Ureter (tissue), 1 donor: ENCODE data around the gene MRPL18. TPM values are rescaled to one million over a fixed set of nuclear protein-coding genes. Genes with fewer than 3 reads are reported as not detected.
A peak's percentile ranks its signal among the peaks of the same experiment; 100 is the strongest.
"Not testable (repeated sequence)": the region's sequence is repeated elsewhere in the genome, so short reads cannot be mapped to it uniquely, and the experiment has no call there.

Source experiments
- DNase-seq: peaks from one replicate; pipeline ENCODE4 v3.0.0-alpha.2; 2020; ENCODE audit warnings: low spot score
- total RNA-seq: library from RNA; stranded (reverse); gene quantifications from one replicate; pipeline ENCODE4 v1.2.4, GENCODE V29; 2023
- donor health status: DM: yes; HTN: yes; CAD: no.

MRPL18 gene
- total RNA-seq: 69.6 TPM

DNA sequence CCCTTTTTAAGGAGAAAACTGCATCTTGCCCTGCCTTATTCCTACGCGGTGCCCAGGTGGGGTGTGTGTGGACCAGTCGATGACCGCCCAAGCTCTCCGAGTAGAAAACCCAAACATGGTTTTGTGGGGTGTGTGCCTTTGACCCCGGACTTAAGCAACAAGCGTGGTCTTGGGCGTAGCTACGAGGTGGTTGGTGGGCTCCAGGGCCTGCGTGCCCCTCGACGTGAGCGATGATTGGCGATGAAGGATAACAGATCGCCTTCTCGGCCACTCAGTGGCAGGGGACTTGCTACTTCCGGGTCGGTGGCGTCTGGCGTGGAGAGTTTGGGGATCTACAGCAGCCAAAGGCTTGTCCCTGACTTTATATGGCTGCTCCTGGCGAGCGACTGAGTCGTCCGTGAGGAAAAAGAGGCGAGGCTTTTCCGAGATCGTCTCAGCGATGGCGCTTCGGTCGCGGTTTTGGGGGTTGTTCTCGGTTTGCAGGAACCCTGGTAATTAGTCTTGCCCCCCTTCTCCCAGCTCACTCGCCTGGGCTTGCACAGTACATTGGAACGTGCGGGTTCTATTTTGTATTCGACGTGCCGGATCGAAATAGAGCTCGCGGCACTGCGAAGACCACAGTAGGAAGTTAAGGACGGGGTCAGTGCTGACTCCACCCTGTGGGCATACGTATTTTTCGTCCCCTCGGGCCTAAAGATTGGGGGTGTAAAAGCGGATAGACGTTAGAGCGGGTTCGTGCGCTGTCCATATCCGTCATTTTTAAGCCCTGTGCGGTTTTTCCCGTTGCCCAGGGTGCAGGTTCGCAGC is at the start of gene MRPL18:
TSS of gene MRPL18 (plus strand) at position 319 of the 807 bp plus-strand sequence. CDS start at position 440, 121 bp downstream.
- peak; percentile 95 for DNase-seq

DNA sequence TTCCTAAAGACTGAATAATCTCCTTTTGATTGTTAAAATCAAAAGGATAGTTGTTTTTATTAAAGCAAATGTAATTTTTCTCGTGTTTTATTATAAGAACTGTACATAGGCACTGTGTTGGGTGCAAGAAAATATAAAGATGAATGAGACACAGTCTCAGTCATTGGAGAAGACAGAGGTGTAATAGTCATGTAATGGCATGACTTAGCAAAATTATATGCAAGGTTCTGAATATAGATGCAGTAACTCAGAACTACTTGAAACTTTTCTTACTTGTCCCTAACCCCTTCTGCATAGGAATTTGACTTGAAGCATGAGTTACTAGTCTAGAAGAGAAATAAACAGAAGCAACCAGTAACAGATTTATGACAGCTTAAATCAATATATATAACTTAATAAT is 48.1 kb upstream of the MRPL18 start:
- DNase-seq: no peak

DNA sequence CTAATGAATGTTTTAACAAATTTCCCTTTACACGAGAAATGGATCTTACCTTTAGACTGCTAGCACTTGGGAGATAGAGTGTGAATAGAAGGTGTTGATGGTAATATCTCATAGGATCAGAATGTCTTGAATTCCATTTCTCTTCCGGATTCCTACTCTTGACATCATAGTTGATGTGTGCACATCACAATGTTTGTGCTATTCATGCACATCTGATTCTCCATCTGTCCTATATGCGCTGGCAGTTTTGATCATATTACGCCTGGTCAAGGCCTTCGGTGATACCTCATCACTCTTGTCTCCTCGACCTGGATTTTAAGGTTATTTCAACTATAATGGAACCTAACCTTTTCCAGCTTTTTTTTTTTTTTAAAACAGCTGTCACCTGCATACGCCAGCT is 45.2 kb upstream of the MRPL18 start:
- no peak for DNase-seq

DNA sequence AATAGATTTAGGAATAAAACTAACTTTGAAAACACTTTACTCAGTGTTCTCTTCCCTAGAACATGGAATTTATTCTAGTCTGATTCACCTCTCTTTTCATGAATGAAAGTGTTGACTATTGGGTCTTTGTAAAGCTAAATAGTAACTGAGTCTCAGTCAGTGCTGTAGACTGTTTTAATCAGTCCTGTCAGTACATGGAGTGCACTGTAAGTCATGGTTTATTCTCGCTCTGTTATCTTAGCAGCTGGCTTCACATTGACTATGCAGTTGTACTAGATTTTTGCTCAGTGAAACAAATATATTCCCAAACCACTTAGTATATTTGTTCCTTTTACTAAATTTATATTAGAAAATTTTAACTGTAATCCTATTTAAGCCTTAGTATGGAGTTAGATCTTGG is 43.5 kb upstream of the MRPL18 start:
- DNase-seq: no peak

DNA sequence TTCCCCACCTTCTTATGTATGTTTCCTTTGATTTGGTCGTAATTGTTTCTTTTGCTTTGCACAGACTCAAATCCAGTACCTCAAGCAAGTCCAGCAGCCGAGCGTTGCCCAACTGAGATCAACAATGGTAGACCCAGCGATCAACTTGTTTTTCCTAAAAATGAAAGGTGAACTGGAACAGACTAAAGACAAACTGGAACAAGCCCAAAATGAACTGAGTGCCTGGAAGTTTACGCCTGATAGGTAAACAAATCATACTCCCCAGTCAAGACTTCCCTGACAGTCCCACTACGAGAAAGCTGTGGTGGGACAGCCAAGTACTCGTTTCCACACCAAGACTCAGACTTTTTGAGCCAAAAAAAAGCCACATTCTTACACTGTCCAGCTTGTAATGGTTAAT is 42.1 kb upstream of the MRPL18 start:
- not testable (repeated sequence) for DNase-seq

DNA sequence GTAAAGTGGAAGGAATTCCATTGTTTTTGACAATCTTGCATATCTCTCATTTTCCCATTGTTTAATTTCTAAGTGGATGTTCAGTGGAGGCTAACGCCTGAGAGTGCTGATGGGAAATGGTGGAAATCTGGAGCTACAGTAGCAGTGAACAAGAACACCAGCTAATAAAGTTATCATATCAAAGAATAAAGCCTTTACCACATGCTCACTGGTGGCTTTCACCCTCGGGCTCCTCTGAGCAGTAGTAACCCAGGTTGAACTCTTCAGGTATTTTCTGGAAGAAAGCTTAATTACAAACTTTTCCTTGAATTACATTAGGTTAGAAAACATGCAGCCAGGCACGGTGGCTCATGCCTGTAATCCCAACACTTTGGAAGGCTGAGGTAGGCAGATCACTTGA is 38.8 kb upstream of the MRPL18 start:
- DNase-seq: no peak

DNA sequence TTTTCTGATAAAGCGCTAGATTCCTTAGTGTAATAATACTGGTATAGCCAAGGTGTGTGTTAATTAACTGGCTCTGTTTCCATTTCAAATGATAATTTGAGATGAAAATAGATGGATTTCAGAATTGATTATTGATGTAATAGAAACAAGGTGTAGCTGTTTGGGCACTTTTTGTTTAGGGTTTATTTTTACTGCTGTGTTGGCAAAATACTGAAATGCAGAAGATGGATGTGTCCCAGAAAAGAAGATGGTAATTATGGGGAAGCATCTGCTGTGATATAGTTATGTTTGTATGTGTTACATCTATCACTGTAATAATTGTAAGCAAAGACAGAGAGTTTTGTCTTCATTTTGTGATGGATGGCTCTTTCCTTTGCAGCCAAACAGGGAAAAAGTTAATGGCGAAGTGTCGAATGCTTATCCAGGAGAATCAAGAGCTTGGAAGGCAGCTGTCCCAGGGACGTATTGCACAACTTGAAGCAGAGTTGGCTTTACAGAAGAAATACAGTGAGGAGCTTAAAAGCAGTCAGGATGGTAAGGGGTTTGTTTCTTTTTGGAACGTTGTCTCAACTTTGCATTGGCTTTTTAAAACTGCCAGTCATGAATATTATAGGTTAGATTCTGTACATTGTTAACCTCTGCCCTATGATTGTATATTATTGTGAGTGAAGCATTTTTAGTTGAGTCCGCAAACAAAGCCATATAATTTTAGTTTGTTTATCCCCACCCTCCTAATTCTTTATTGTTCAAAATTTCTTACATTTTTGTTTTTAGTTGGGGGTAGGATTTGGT is 37.0 kb upstream of the MRPL18 start:
- no peak for DNase-seq

DNA sequence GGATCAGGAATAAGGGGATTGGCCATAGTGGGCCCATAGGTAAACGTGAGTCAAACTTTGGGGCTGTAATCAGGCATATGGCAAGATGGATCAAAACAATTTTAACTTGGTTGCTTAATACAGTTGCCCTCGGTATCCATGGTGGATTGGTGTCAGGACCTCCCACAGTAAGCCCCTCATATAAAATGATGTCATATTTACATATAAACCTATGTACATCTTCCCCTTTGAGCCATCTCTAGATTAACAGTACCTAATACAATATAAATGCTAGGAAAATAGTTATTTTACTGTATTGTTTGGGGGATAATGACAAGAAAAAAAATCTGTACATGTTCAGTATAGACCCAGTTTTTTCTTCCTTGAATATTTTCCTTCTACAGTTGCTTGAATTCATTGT is 35.9 kb upstream of the MRPL18 start:
- DNase-seq: no peak

DNA sequence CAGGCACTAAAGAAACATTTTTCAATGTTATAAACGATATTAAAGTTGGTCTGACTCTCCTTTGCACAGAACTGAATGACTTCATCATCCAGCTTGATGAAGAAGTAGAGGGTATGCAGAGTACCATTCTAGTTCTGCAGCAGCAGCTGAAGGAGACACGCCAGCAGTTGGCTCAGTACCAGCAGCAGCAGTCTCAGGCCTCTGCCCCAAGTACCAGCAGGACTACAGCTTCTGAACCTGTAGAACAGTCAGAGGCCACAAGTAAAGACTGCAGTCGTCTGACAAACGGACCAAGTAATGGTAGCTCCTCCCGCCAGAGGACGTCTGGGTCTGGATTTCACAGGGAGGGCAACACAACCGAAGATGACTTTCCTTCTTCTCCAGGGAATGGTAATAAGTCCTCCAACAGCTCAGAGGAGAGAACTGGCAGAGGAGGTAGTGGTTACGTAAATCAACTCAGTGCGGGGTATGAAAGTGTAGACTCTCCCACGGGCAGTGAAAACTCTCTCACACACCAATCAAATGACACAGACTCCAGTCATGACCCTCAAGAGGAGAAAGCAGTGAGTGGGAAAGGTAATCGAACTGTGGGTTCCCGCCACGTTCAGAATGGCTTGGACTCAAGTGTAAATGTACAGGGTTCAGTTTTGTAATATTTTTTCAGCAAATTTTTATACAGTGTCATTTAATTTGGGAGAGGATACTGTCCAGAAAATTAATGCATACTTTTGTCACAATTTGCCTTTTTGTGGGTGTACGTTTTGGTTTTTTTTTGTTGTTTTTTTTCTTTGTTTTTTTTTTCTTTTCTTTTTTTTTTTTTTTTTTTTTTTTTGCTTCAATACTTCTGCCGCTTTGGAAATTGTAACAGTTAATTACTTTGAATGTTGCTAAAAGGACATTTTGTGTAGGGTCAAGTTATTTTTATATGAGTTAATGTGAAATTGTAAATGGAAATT is 35.0 kb upstream of the MRPL18 start:
- no peak for DNase-seq

DNA sequence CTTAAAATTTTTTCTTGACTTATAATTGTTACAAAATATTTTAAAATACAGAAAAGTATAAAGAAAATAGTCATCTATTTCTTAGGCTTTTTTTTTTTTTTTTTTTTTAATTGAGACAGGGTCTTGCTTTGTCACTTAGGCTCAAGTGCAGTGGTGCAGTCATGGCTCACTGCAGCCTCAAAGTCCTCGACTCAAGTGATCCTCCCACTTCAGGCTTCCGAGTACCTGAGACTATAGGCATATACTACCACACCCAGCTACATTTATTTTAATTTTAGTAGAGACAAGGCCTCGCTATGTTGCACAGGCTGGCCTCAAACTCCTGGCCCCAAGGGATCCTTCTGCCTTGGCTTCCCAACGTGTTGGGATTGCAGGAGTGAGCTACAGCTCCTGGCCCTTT is 33.8 kb upstream of the MRPL18 start:
- DNase-seq: no peak

DNA sequence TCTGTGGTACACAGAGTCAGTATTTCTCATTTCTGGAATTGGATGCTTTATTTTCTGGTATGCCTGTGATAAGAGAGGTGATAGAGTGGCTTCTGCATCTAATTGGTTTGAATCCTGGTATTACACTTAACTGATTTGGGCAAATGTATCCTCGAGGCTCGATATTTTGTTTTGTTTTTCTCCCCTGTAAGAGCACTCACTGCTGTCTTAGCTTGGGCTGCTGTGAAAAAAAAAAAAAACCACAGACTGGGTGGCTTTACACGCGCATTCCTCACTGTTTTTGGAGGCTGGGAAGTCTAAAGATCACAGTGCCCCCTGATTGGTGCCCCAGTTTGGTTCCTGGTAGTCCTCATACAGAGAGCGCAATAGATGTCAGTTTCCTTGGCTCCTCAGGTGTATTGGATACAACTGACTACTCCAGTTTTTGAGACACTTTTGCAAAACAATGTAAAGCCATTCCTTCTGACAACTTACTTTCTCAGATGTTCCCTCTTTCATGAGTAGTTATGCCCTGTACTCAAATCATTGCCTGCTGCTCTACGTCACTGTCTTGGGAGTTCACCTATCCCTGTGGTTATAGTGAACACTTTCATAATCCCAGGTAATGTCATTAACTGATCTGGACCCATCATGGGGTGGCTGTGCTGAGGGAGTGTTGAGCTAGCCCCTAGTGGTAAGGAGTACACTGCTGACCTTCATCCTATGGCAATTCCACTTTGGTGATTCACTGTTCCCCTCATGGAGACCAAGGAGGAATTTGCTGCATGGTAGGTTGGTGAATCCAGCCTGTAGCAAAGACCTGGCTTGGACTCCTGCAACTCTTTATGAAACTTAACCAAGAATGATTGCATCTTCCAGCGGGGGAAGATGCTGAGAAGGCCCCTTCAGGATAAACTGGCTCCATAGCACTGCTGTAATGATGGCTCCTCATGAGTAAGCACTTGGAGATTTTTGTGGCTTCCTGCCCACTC is 32.0 kb upstream of the MRPL18 start:
- no peak for DNase-seq

DNA sequence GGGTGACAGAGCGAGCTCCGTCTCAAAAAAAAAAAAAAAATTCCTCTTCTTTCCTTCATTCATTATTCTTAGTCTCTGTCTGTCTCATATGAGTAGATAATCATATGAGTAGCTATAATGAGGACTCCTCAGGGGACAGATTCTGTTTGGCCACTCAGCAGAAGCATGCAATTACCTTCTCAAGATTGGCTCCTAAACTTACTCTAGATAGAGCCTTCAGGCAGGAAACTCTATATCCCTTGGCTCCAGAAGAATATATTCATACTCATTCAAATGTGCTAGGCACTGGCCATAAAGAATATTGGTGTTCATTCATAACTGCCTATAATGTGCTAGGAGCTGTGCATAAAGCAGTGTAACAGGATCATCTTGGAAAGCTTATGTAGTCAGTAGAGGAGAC is 30.6 kb upstream of the MRPL18 start:
- DNase-seq: no peak

DNA sequence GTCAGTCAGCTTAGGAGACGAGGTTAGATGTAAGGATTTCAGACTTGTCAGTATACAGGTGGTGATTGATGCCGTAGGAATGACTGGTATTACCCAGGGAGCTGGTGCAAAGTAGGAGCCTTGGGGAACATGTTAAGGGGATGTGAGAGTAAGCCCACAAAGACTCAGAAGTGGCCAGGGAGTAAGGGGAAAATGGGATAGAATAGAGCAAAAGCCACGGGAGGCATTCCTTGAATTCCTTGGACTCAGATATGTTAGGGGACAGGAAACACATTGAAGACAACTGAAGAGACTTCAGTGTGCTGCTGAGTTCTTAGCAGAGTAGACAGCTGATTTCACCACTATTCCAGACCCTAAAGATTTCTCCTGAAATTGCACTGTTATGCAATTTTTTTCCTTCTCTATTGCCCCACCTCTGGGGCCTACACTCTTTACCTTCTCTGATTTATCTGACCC is 29.6 kb upstream of the MRPL18 start:
- DNase-seq: no peak

DNA sequence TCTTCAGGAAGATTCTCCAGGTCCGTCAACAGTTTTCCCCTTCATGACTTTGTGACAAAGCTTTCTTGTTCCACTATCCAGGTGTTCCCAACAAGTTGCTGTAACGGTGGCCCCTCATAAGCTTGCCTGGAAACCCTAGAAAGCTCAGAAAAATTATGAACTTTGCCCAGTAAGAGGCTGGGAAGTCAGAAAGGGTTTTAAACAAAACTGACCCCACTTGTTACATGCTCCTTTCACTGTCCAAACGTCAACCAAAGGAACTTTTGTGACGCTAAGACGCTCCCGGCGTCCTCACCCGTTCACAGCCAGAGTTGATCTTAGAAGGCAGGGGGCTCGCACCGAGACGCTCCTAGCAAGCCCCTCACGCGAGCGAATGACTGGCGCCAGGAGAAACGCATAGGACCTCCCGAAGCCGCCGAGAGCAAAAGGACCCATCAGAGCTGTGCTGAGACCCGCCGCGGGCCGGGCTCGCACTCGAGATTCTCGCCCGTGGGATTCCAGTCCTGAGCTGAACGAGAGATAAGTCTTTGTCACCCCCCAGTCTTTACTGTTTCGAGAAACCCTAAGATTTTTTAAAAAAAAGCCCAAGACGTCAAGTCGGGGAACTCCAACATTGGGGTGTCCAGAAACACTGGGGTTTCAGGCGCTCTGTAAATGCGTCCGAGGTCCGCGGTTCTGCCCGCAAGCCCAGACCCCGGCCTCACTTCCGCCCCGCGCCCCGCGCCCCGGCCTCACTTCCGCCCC is 29.0 kb upstream of the MRPL18 start:
- no peak for DNase-seq

DNA sequence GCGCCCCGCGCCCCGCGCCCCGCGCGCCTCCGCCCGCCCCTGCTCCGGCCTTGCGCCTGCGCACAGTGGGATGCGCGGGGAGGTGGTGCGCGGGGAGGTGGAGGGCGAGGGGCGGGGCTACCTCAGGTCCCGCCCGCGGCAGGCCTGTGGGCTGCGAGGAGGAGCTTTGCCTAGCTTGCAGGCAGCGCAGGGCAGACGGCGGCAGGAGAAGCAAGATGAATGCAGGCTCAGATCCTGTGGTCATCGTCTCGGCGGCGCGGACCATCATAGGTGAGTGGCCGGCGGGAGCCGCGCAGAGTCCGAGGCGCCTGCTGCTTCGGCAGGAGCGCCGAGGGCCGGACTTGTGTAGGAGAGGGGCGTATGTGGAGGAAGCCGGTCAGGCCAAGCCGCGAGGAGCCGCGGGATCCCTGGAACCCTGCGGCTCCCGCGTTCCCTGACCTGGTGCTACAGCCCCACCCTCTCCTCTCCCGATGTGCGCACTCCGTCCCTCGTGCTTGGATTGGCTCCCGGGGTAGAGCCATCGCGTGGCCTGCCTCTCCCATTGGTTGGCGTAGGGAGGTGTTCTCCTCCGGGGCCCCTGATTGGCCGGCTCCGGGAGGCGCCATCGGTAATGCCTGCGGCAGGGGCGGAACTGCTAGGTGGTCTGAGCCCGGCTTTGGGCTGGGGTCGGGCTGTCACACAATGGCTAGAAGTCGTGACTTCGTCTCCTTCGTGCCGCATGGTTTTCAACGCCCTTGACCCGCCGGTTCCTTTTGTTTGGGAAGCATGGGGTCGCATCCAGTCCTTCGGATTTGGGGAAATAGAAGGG is 28.2 kb upstream of the MRPL18 start, which contains the start of gene ACAT2:
TSS of gene ACAT2 (plus strand) at position 173 of the 808 bp plus-strand sequence. CDS start at position 216, 43 bp downstream.
- DNase-seq: peak; percentile 97

DNA sequence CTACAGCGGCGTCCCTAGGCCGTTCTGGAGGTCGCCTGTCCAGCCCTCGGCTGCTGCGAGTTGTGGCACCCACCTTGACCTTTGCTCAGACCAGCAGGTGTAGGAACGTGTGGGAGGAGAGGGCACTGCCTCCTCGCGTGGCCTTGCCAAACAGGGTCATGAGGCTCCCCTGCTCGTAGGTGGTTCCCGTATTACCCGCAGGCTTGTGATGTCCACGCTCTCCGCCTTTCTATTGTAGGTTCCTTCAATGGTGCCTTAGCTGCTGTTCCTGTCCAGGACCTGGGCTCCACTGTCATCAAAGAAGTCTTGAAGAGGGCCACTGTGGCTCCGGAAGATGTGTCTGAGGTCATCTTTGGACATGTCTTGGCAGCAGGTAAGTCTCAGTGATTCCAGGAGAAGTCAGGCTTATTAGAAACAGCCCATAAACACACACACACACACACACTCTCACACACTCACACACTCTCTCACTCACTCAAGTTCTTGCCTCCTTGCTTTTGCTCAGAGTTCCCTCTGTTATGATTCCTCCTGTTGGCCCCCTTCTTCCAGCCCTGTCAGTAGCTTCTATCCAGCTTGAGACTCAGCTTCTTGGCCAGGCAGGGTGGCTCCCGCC is 27.5 kb upstream of the MRPL18 start:
- DNase-seq: no peak

DNA sequence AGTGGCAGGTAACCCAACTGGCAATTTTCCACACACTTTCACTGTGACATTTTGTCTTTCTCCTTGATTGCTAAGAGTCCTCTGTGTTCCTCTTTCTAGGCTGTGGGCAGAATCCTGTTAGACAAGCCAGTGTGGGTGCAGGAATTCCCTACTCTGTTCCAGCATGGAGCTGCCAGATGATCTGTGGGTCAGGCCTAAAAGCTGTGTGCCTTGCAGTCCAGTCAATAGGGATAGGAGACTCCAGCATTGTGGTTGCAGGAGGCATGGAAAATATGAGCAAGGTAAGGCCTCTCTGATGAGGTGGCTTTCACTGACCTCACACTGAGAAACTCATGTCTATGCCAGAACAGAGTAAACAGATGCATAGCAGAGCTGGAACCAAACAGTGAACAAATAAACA is 23.4 kb upstream of the MRPL18 start:
- no peak for DNase-seq

DNA sequence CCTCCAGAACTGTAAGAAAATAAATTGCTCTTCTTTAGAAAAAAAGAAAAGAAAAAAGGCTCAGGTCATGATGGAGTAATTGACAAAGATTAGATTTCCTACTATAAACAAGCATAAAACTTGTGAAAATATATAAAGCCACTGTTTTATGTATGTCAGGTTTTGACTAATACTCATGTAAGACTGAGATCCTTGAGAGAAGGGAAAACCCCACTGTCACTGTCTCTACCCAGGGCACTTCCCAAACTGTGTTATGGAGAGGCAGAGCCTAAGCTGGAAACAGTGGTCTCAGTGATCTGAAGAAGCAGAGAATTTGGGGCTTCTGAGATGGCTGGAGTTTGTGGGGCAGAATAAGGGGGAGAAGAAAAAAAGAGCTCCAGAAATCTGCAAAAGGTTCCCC is 20.8 kb upstream of the MRPL18 start:
- DNase-seq: no peak

DNA sequence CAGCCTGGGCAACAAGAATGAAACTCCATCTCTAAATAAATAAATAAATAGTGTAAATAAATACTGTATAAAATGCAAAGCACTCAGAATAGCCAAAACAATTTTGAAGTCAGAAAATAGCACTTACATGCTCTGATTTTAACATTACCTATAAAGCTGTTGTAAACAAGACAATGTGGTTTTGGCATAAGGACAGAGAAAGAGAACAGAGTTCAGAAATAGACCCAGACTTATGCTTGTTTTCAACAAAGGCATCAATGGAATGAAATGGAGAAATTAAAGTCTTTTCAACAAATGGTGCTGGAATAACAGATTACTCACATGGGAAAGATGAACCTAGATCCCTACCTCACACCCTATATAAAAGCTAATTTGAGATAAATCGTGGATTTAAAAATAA is 18.1 kb upstream of the MRPL18 start:
- no peak for DNase-seq
